Measurements from ENCODE around the gene PCK1. TPM values are rescaled to one million over a fixed set of nuclear protein-coding genes. Genes with fewer than 3 reads are reported as not detected.
"Not testable (repeated sequence)": the region's sequence is repeated elsewhere in the genome, so short reads cannot be mapped to it uniquely, and the experiment has no call there.

PCK1 gene
- not detected for polyA plus RNA-seq (2013, experiment 1 of 4)
- polyA plus RNA-seq (2013, experiment 2 of 4): not detected
- not detected for polyA plus RNA-seq (2013, experiment 3 of 4)
- polyA plus RNA-seq (2013, experiment 4 of 4): not detected

DNA sequence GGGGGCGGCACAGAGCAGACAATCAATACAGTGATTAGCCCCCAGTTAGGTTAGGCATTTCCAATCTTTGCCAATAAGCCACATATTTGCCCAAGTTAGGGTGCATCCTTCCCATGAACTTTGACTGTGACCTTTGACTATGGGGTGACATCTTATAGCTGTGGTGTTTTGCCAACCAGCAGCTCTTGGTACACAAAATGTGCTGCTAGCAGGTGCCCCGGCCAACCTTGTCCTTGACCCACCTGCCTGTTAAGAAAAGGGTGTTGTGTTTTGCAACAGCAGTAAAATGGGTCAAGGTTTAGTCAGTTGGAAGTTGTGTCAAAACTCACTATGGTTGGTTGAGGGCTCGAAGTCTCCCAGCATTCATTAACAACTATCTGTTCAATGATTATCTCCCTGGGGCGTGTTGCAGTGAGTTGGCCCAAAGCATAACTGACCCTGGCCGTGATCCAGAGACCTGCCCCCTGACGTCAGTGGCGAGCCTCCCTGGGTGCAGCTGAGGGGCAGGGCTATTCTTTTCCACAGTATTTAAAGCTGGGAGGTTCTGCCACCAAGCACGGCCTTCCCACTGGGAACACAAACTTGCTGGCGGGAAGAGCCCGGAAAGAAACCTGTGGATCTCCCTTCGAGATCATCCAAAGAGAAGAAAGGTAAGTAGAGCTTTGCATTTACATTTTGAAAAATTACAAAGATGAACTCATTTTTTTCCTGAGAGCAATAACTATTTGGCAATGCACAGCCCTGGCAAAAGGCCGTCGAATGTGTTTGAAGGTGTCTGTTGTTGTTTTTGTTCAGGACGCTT, at the start of gene PCK1:
Gene PCK1 (plus strand): TSS at position 557 of the 802 bp plus-strand sequence. CDS start 302 bp downstream, outside the sequence.
- 90% methylated on average over 14 of the region's 14 CpGs for WGBS, 2 experiments

DNA sequence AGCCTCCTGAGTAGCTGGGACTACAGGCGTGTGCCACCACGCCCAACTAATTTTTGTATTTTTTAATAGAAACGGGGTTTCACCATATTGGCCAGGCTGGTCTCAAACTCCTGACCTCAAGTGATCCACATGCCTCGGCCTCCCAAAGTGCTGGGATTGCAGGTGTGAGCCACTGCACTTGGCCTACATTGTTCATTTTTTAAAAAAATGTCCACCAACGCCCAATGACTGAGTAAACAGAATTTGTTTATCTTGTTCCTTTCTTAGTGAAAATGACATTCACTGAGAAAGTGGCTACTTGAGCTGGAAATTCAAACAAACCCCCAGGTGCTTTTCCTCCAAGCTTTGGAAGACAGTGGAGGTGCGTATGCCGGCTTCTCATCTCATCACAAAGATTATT, 49.2 kb upstream of the PCK1 start:
- H3K27me3 ChIP-seq (ENCODE audit: control insufficient read depth, insufficient read depth, low read length, poor library complexity, severe bottlenecking); H3K36me3 ChIP-seq (ENCODE audit: control insufficient read depth, insufficient read depth, low read length); H3K9me3 ChIP-seq (ENCODE audit: control insufficient read depth, low read length); H3K27ac ChIP-seq (ENCODE audit: insufficient read depth, low read depth, low read length, poor library complexity, severe bottlenecking); H3K4me3 ChIP-seq (ENCODE audit: insufficient read depth, low read depth, low read length): not testable (repeated sequence)
- WGBS, 2 experiments: 90 to 94% methylated on average over 7 of the region's 7 CpGs
- H3K4me1 ChIP-seq (ENCODE audit: control insufficient read depth, insufficient read depth, low read length): peaks cover 14% of the 10 kb centered on the region

More for the DNA sequence above, at the start of gene PCK1:
- Histone ChIP-seq H3K9me3 (ENCODE audit: control insufficient read depth, low read length) (no peaks in the 10 kb centered on the region), H3K27ac (ENCODE audit: insufficient read depth, low read depth, low read length, poor library complexity, severe bottlenecking) (no peak within 1 kb of the TSS), H3K4me1 (ENCODE audit: control insufficient read depth, insufficient read depth, low read length) (no peaks in the 10 kb centered on the region), H3K27me3 (ENCODE audit: control insufficient read depth, insufficient read depth, low read length, poor library complexity, severe bottlenecking) (no peaks in the 10 kb centered on the region), H3K36me3 (ENCODE audit: control insufficient read depth, insufficient read depth, low read length) (no peaks in the 10 kb centered on the region), H3K4me3 (ENCODE audit: insufficient read depth, low read depth, low read length) (no peak within 1 kb of the TSS)

DNA sequence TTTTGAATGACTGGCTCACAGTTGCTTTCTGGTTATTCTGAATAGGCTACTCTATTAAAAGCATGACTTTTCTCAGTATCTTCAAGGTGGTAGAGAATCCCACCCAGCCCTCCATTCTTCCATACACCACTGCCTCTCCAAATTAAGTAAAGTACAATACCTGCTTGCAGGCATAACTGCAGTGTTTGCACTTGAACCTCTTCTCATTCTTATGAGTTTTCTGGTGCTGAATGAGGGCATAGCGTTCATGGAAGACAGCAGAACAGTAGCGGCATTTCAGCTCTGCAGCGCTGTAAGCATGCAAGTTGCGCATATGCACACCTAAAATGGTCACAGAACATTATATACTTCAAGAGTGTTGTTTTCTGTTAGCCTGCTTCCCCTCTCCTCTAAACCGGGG, 48.5 kb upstream of the PCK1 start:
- no peaks in the 10 kb centered on the region for H3K36me3 ChIP-seq (ENCODE audit: control insufficient read depth, insufficient read depth, low read length)
- H3K4me3 ChIP-seq (ENCODE audit: insufficient read depth, low read depth, low read length): no peak overlapping the region
- H3K4me1 ChIP-seq (ENCODE audit: control insufficient read depth, insufficient read depth, low read length): peaks cover 14% of the 10 kb centered on the region
- WGBS, 2 experiments: 94 to 95% methylated on average over 5 of the region's 5 CpGs
- H3K27ac ChIP-seq (ENCODE audit: insufficient read depth, low read depth, low read length, poor library complexity, severe bottlenecking): no peak overlapping the region
- no peaks in the 10 kb centered on the region for H3K27me3 ChIP-seq (ENCODE audit: control insufficient read depth, insufficient read depth, low read length, poor library complexity, severe bottlenecking)
- H3K9me3 ChIP-seq (ENCODE audit: control insufficient read depth, low read length): no peaks in the 10 kb centered on the region

DNA sequence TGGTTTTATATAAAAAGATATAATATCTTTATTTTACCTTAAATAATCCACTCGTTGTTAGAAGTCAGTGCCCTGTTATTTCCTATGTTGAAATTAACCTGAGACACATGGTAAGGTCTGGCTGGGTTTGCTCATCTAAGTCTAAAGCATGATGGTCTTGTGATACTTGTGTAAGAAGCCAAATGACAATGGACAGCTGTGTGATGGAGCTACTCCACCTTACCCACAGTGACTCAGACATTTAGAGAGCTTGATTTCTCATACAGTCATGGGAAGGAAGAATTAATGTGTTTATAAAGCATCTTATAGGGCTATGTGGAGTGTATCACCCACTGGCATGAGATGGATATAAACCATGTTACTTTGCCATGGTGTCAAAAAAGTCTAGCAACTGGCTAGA, 47.7 kb upstream of the PCK1 start:
- WGBS, 2 experiments: 83% methylated on average over 1 of the region's 1 CpG
- Histone ChIP-seq H3K36me3 (ENCODE audit: control insufficient read depth, insufficient read depth, low read length) (no peaks in the 10 kb centered on the region), H3K4me1 (ENCODE audit: control insufficient read depth, insufficient read depth, low read length) (peaks cover 13% of the 10 kb centered on the region), H3K4me3 (ENCODE audit: insufficient read depth, low read depth, low read length) (no peak overlapping the region), H3K27me3 (ENCODE audit: control insufficient read depth, insufficient read depth, low read length, poor library complexity, severe bottlenecking) (no peaks in the 10 kb centered on the region), H3K9me3 (ENCODE audit: control insufficient read depth, low read length) (no peaks in the 10 kb centered on the region), H3K27ac (ENCODE audit: insufficient read depth, low read depth, low read length, poor library complexity, severe bottlenecking) (no peak overlapping the region)

DNA sequence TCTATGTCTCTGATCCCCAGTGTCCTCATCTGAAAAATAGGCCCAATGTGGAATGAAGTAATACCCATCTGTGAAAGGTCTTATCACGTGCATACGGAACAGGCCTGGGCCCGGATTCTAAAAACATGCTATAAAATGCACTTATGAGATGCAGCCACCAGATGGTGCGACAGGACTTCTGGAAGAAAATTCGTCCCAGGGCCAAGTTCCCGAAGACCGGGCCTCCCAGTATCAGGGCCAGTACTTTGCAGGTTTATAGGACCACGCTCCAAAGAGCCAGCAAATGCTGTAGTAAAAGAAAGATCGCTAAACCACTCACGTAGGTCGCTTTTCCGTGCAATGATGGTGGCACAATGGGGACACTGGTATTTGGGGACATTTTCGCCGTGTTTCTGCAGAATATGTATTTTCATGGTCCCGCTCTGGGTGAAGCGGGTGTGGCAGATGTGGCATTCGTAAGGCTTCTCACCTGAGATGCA, 46.6 kb upstream of the PCK1 start:
- H3K36me3 ChIP-seq (ENCODE audit: control insufficient read depth, insufficient read depth, low read length): no peaks in the 10 kb centered on the region
- no peaks in the 10 kb centered on the region for H3K9me3 ChIP-seq (ENCODE audit: control insufficient read depth, low read length)
- 39% methylated on average over 17 of the region's 17 CpGs for WGBS, 2 experiments
- no peaks in the 10 kb centered on the region for H3K27me3 ChIP-seq (ENCODE audit: control insufficient read depth, insufficient read depth, low read length, poor library complexity, severe bottlenecking)
- no peak overlapping the region for H3K4me3 ChIP-seq (ENCODE audit: insufficient read depth, low read depth, low read length)
- H3K27ac ChIP-seq (ENCODE audit: insufficient read depth, low read depth, low read length, poor library complexity, severe bottlenecking): peak overlapping the region; percentile 29
- H3K4me1 ChIP-seq (ENCODE audit: control insufficient read depth, insufficient read depth, low read length): peaks cover 4% of the 10 kb centered on the region

DNA sequence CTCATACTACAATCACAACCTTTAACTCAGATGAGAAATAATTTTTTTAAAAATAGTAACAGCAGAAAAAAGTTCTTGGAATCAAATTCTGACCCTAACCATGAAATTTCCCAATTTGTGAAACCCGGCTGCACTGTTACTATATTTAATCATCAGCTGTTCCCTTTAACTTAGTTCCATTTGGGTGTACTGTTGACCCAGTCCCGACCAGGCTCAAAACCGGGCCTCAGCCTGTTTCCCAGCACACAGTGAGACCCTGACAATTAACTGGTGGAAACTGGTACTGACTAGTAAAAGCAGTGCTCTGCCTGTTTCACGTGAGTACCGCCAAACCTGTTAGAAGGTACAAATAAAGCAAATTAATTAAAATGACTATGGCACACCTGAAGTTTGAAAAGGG, 43.0 kb upstream of the PCK1 start:
- Histone ChIP-seq H3K4me1 (ENCODE audit: control insufficient read depth, insufficient read depth, low read length) (peaks cover 4% of the 10 kb centered on the region), H3K9me3 (ENCODE audit: control insufficient read depth, low read length) (no peaks in the 10 kb centered on the region), H3K27me3 (ENCODE audit: control insufficient read depth, insufficient read depth, low read length, poor library complexity, severe bottlenecking) (no peaks in the 10 kb centered on the region), H3K36me3 (ENCODE audit: control insufficient read depth, insufficient read depth, low read length) (no peaks in the 10 kb centered on the region), H3K27ac (ENCODE audit: insufficient read depth, low read depth, low read length, poor library complexity, severe bottlenecking) (no peak overlapping the region), H3K4me3 (ENCODE audit: insufficient read depth, low read depth, low read length) (no peak overlapping the region)
- 88 to 91% methylated on average over 5 of the region's 5 CpGs for WGBS, 2 experiments

DNA sequence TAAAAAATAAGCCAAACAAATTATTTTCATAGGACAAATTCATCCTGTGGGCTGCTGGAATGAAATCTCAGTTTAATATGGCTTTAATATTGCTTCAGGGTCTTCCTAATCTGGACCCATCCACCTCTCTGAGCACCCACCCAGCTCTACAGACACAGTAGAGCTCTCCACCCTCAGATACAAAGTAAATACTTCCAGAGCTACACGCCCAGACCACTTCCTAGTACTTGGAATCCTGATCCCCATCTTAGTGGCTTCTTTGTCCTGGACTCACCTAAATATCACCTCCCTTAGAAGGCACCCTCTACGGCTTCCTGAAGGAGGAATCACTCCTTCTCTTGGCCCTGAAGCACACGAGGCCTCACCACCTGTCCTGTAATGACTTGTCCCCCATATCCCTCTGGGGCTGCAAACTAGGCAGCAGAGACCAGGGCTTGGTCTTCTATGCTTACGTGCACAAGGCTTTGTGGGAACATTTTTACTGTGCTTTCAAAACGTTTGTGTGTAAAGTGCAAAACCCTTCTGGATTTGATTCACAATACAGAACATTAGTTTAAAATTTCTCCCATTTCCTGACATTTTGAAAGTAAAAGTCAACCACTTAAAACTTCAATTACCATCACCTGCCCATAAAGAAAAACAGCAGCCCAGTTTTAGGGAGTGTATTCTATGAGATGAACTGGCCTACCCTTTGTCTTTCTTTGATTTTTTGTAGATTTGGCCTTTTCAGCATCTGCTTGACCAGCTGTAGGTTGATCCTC, 38.4 kb upstream of the PCK1 start:
- H3K4me1 ChIP-seq (ENCODE audit: control insufficient read depth, insufficient read depth, low read length): peaks cover 10% of the 10 kb centered on the region
- no peaks in the 10 kb centered on the region for H3K36me3 ChIP-seq (ENCODE audit: control insufficient read depth, insufficient read depth, low read length)
- no peak overlapping the region for H3K27ac ChIP-seq (ENCODE audit: insufficient read depth, low read depth, low read length, poor library complexity, severe bottlenecking)
- 74 to 80% methylated on average over 5 of the region's 5 CpGs for WGBS, 2 experiments
- no peaks in the 10 kb centered on the region for H3K9me3 ChIP-seq (ENCODE audit: control insufficient read depth, low read length)
- no peaks in the 10 kb centered on the region for H3K27me3 ChIP-seq (ENCODE audit: control insufficient read depth, insufficient read depth, low read length, poor library complexity, severe bottlenecking)
- no peak overlapping the region for H3K4me3 ChIP-seq (ENCODE audit: insufficient read depth, low read depth, low read length)

DNA sequence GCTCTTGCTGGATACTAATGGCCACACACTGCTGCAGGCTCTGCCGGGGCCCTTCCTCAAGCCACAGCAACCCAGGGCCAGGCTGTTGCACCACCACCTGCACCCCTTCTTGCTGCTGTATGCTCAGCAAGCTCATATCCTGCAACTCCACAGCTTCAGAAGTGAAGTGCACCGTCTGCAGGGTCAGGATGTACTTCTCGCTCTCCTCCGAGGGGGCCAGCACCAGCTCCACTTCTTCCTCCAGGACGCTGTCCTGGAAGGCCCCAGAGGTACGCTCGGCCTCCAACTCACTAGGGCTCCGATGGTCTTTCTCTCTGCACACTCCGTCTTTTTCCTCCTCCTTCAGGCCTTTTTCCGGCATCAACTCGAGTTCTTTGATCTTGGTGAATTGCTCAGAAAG, 37.1 kb upstream of the PCK1 start:
- no peaks in the 10 kb centered on the region for H3K9me3 ChIP-seq (ENCODE audit: control insufficient read depth, low read length)
- no peak overlapping the region for H3K4me3 ChIP-seq (ENCODE audit: insufficient read depth, low read depth, low read length)
- H3K27me3 ChIP-seq (ENCODE audit: control insufficient read depth, insufficient read depth, low read length, poor library complexity, severe bottlenecking): no peaks in the 10 kb centered on the region
- peaks cover 10% of the 10 kb centered on the region for H3K4me1 ChIP-seq (ENCODE audit: control insufficient read depth, insufficient read depth, low read length)
- H3K36me3 ChIP-seq (ENCODE audit: control insufficient read depth, insufficient read depth, low read length): no peaks in the 10 kb centered on the region
- no peak overlapping the region for H3K27ac ChIP-seq (ENCODE audit: insufficient read depth, low read depth, low read length, poor library complexity, severe bottlenecking)
- WGBS, 2 experiments: 88 to 91% methylated on average over 11 of the region's 11 CpGs

DNA sequence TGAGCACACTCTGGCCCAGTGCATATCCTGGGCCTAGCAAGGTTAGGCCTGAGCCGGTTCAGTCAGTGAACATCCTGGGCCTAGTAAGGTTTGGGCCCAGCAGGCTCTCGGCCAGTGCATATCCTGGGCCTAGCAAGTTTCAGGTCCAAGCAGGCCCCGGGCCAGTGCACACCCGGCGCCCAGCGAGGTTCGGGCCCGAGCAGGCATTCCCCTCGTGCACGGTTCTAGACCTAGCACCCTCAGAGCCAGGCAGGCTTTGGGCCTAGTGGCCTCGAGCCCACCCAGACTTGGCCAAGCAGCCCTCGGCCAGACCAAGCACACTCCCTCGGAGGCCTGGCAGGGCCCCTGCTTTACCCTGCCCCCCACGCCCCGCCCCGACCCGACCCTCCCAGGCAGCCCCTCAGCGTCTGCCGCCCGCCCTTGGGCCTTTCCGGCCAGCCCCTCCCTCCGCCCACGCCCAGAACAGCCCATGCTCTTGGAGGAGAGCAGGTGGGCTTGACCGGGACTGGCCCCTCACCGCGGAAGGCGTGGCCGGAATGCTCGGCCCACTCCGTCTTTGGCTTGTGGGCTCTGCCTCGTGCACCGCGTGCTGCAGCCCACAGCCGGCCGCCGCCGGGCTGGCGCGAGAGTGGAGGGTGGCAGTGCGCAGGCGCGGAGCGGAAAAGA, 36.3 kb upstream of the PCK1 start, which contains the start of gene CTCFL:
Gene CTCFL (minus strand): TSS at position 630 of the 666 bp plus-strand sequence. CDS start 935 bp downstream, outside the sequence.
- no peak within 1 kb of the TSS for H3K4me3 ChIP-seq (ENCODE audit: insufficient read depth, low read depth, low read length)
- no peaks in the 10 kb centered on the region for H3K9me3 ChIP-seq (ENCODE audit: control insufficient read depth, low read length)
- H3K27me3 ChIP-seq (ENCODE audit: control insufficient read depth, insufficient read depth, low read length, poor library complexity, severe bottlenecking): no peaks in the 10 kb centered on the region
- WGBS, 2 experiments: 90 to 92% methylated on average over 39 to 43 of the region's 43 CpGs
- H3K36me3 ChIP-seq (ENCODE audit: control insufficient read depth, insufficient read depth, low read length): no peaks in the 10 kb centered on the region
- H3K27ac ChIP-seq (ENCODE audit: insufficient read depth, low read depth, low read length, poor library complexity, severe bottlenecking): no peak within 1 kb of the TSS
- H3K4me1 ChIP-seq (ENCODE audit: control insufficient read depth, insufficient read depth, low read length): peaks cover 10% of the 10 kb centered on the region
